NCI-H446 (cell line): Measurements from ENCODE around the gene NLRC5.
A peak's percentile ranks its signal among the peaks of the same experiment; 100 is the strongest.

Experiments
- DNase-seq, 2 experiments: peaks; one replicate each; lab custom pipeline; 2025; lab: John Stamatoyannopoulos, UW

The NLRC5 gene

GRCh38 chr16:56988948-56989945 is at the start of gene NLRC5:
TSS of gene NLRC5 (plus strand) at chr16:56989557. CDS start at chr16:57020713, 31,156 bp downstream.
- peak in 1 of 2 experiments; percentile 40 for DNase-seq

- DNase-seq = no peak
These were observed 49.6 kb upstream of the NLRC5 start for GRCh38 chr16:56939801-56940200.

- no peak for DNase-seq
These were observed 48.3 kb upstream of the NLRC5 start for GRCh38 chr16:56941092-56941491.

GRCh38 chr16:56941856-56942331 is 47.5 kb upstream of the NLRC5 start:
- no peak for DNase-seq

- DNase-seq = no peak
These were observed 45.5 kb upstream of the NLRC5 start for GRCh38 chr16:56943761-56944375.

- no peak for DNase-seq
These were observed 44.2 kb upstream of the NLRC5 start for GRCh38 chr16:56944954-56945839.

- DNase-seq = no peak
These were observed 43.4 kb upstream of the NLRC5 start for GRCh38 chr16:56945847-56946527.

GRCh38 chr16:56946767-56947603 is 42.4 kb upstream of the NLRC5 start:
- no peak for DNase-seq

GRCh38 chr16:56947604-56947995 is 41.8 kb upstream of the NLRC5 start:
- no peak for DNase-seq

GRCh38 chr16:56948234-56948633 is 41.1 kb upstream of the NLRC5 start:
- DNase-seq = no peak

GRCh38 chr16:56950051-56950450 is 39.3 kb upstream of the NLRC5 start:
- no peak for DNase-seq

GRCh38 chr16:56950455-56950854 is 38.9 kb upstream of the NLRC5 start:
- DNase-seq = no peak

- no peak for DNase-seq
These were observed 38.2 kb upstream of the NLRC5 start for GRCh38 chr16:56950881-56951771.

- no peak for DNase-seq
These were observed 36.4 kb upstream of the NLRC5 start for GRCh38 chr16:56953006-56953405.

- DNase-seq = no peak
These were observed 33.3 kb upstream of the NLRC5 start for GRCh38 chr16:56956076-56956475.

GRCh38 chr16:56956756-56957155 is 32.6 kb upstream of the NLRC5 start:
- no peak for DNase-seq

- DNase-seq = no peak
These were observed 28.6 kb upstream of the NLRC5 start for GRCh38 chr16:56960681-56961281.

- no peak for DNase-seq
These were observed 28.0 kb upstream of the NLRC5 start for GRCh38 chr16:56961386-56961785.

GRCh38 chr16:56961851-56962281 is 27.5 kb upstream of the NLRC5 start, which contains the start of gene CETP:
TSS of gene CETP (plus strand) at chr16:56961950. CDS start at chr16:56961980, 30 bp downstream.
- DNase-seq = no peak
